HG03432 (cell line): ENCODE results near the gene TMEM18.
A peak's percentile ranks its signal among the peaks of the same experiment; 100 is the strongest.

ENCODE experiments used
- ATAC-seq: cut with Tn5 transposase; IDR thresholded peaks from one replicate; pipeline ENCODE4 v1.9.1; 2021; ENCODE audit warnings: mild to moderate bottlenecking, moderate library complexity; ENCODE audit not compliant: unreplicated experiment

Gene TMEM18

GRCh38 chr2:653645-654425 lies 23.4 kb downstream of the TMEM18 start:
- ATAC-seq: no peak

- ATAC-seq: peak; percentile 50
These were observed 24.2 kb downstream of the TMEM18 start for GRCh38 chr2:652881-653480.

- ATAC-seq: no peak
These were observed 25.2 kb downstream of the TMEM18 start for GRCh38 chr2:651951-652373.

- ATAC-seq: no peak
These were observed 26.6 kb downstream of the TMEM18 start for GRCh38 chr2:650343-651310.

GRCh38 chr2:649426-650342 lies 27.5 kb downstream of the TMEM18 start:
- no peak for ATAC-seq

- no peak for ATAC-seq
These were observed 28.5 kb downstream of the TMEM18 start for GRCh38 chr2:648476-649424.

- ATAC-seq: no peak
These were observed 29.4 kb downstream of the TMEM18 start for GRCh38 chr2:647691-648231.

GRCh38 chr2:647003-647560 lies 30.1 kb downstream of the TMEM18 start:
- no peak for ATAC-seq

GRCh38 chr2:644871-645270 lies 32.3 kb downstream of the TMEM18 start:
- ATAC-seq: no peak

- ATAC-seq: no peak
These were observed 33.4 kb downstream of the TMEM18 start for GRCh38 chr2:643761-644160.

GRCh38 chr2:643334-643733 lies 33.9 kb downstream of the TMEM18 start:
- ATAC-seq: no peak

GRCh38 chr2:641872-642815 lies 35.1 kb downstream of the TMEM18 start:
- no peak for ATAC-seq

GRCh38 chr2:641164-641871 lies 35.9 kb downstream of the TMEM18 start:
- ATAC-seq: no peak

GRCh38 chr2:639703-640102 lies 37.5 kb downstream of the TMEM18 start:
- no peak for ATAC-seq

- no peak for ATAC-seq
These were observed 39.4 kb downstream of the TMEM18 start for GRCh38 chr2:637804-638203.

GRCh38 chr2:637406-637776 lies 39.8 kb downstream of the TMEM18 start:
- ATAC-seq: no peak
